ENCODE data around the gene TTC9C.
A peak's percentile ranks its signal among the peaks of the same experiment; 100 is the strongest.

- TF ChIP-seq, protein P1, sequence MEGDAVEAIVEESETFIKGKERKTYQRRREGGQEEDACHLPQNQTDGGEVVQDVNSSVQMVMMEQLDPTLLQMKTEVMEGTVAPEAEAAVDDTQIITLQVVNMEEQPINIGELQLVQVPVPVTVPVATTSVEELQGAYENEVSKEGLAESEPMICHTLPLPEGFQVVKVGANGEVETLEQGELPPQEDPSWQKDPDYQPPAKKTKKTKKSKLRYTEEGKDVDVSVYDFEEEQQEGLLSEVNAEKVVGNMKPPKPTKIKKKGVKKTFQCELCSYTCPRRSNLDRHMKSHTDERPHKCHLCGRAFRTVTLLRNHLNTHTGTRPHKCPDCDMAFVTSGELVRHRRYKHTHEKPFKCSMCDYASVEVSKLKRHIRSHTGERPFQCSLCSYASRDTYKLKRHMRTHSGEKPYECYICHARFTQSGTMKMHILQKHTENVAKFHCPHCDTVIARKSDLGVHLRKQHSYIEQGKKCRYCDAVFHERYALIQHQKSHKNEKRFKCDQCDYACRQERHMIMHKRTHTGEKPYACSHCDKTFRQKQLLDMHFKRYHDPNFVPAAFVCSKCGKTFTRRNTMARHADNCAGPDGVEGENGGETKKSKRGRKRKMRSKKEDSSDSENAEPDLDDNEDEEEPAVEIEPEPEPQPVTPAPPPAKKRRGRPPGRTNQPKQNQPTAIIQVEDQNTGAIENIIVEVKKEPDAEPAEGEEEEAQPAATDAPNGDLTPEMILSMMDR (IDR thresholded peaks at IDR 0.05) = no peak
- peak; percentile 41 for TF ChIP-seq POLR2A (IDR thresholded peaks at IDR 0.05)
Observed at GRCh38 chr11:62705880-62706849, 22.1 kb upstream of the TTC9C start.
